IPS-18a (cell line): Measurements from ENCODE around the gene SEMA4G.

Experiments
- H3K27ac ChIP-seq: one replicate; pipeline ENCODE4 v1.5.1; 2013; ENCODE audit warnings: low read length
- H3K27me3 ChIP-seq: one replicate; pipeline ENCODE4 v1.6.1; 2013; ENCODE audit warnings: mild to moderate bottlenecking, low read length; ENCODE audit not compliant: control insufficient read depth, insufficient read depth
- H3K36me3 ChIP-seq: one replicate; pipeline ENCODE4 v1.6.1; 2013; ENCODE audit warnings: low read depth, low read length; ENCODE audit not compliant: control insufficient read depth
- H3K4me1 ChIP-seq: one replicate; pipeline ENCODE4 v1.6.1; 2013; ENCODE audit warnings: low read depth, low read length; ENCODE audit not compliant: control insufficient read depth
- H3K4me3 ChIP-seq: one replicate; pipeline ENCODE4 v1.5.1; 2013; ENCODE audit warnings: low read length
- H3K9ac ChIP-seq: one replicate; pipeline ENCODE4 v1.6.1; 2013; ENCODE audit warnings: mild to moderate bottlenecking, low read length, moderate library complexity
- H3K9me3 ChIP-seq: one replicate; pipeline ENCODE4 v1.6.1; 2013; ENCODE audit warnings: low read depth, low read length; ENCODE audit not compliant: control insufficient read depth

Gene SEMA4G

GRCh38 chr10:101003639-101004206 is 34.4 kb downstream of the SEMA4G start:
- peaks cover 11% of the 10 kb centered on the region for H3K4me1 ChIP-seq
- no peak overlapping the region for H3K27ac ChIP-seq
- H3K36me3 ChIP-seq, result peaks cover 36% of the 10 kb centered on the region

DNA sequence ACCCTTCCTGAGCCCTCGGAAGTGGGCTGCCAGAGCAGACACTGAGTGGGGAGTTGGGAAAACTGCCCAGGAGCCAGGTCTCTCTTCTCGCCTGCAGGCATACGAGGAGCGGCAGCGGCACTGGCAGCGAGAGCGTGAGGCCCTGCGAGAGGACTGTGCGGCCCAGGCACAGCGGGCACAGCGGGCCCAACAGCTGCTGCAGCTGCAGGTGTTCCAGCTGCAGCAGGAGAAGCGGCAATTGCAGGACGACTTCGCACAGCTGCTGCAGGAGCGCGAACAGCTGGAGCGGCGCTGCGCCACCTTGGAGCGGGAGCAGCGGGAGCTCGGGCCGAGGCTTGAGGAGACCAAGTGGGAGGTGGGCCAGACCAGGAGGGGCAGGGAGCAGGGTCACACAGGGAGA is 36.1 kb downstream of the SEMA4G start:
- Histone ChIP-seq H3K4me1 (peaks cover 9% of the 10 kb centered on the region), H3K27me3 (no peaks in the 10 kb centered on the region), H3K9ac (no peak overlapping the region), H3K9me3 (no peaks in the 10 kb centered on the region), H3K27ac (no peak overlapping the region), H3K36me3 (peaks cover 36% of the 10 kb centered on the region), H3K4me3 (no peak overlapping the region)

More at GRCh38 chr10:101003639-101004206, 34.4 kb downstream of the SEMA4G start:
- H3K9me3 ChIP-seq, result no peaks in the 10 kb centered on the region
- H3K27me3 ChIP-seq, result no peaks in the 10 kb centered on the region
- no peak overlapping the region for H3K4me3 ChIP-seq
- no peak overlapping the region for H3K9ac ChIP-seq

- H3K9me3 ChIP-seq, result no peaks in the 10 kb centered on the region
- peaks cover 36% of the 10 kb centered on the region for H3K36me3 ChIP-seq
- peaks cover 3% of the 10 kb centered on the region for H3K4me1 ChIP-seq
- no peak overlapping the region for H3K4me3 ChIP-seq
- no peak overlapping the region for H3K27ac ChIP-seq
- no peaks in the 10 kb centered on the region for H3K27me3 ChIP-seq
- no peak overlapping the region for H3K9ac ChIP-seq
These were observed 36.7 kb downstream of the SEMA4G start for GRCh38 chr10:101005869-101006567.

GRCh38 chr10:101006593-101007098 is 37.3 kb downstream of the SEMA4G start:
- Histone ChIP-seq H3K4me1 (no peaks in the 10 kb centered on the region), H3K4me3 (no peak overlapping the region), H3K27ac (no peak overlapping the region), H3K9me3 (no peaks in the 10 kb centered on the region), H3K36me3 (peaks cover 36% of the 10 kb centered on the region), H3K27me3 (no peaks in the 10 kb centered on the region), H3K9ac (no peak overlapping the region)

- no peaks in the 10 kb centered on the region for H3K27me3 ChIP-seq
- no peaks in the 10 kb centered on the region for H3K4me1 ChIP-seq
- H3K36me3 ChIP-seq, result peaks cover 36% of the 10 kb centered on the region
- H3K27ac ChIP-seq, result no peak overlapping the region
- H3K9me3 ChIP-seq, result no peaks in the 10 kb centered on the region
- H3K4me3 ChIP-seq, result no peak overlapping the region
- H3K9ac ChIP-seq, result no peak overlapping the region
These were observed 37.9 kb downstream of the SEMA4G start for GRCh38 chr10:101007099-101007711.

DNA sequence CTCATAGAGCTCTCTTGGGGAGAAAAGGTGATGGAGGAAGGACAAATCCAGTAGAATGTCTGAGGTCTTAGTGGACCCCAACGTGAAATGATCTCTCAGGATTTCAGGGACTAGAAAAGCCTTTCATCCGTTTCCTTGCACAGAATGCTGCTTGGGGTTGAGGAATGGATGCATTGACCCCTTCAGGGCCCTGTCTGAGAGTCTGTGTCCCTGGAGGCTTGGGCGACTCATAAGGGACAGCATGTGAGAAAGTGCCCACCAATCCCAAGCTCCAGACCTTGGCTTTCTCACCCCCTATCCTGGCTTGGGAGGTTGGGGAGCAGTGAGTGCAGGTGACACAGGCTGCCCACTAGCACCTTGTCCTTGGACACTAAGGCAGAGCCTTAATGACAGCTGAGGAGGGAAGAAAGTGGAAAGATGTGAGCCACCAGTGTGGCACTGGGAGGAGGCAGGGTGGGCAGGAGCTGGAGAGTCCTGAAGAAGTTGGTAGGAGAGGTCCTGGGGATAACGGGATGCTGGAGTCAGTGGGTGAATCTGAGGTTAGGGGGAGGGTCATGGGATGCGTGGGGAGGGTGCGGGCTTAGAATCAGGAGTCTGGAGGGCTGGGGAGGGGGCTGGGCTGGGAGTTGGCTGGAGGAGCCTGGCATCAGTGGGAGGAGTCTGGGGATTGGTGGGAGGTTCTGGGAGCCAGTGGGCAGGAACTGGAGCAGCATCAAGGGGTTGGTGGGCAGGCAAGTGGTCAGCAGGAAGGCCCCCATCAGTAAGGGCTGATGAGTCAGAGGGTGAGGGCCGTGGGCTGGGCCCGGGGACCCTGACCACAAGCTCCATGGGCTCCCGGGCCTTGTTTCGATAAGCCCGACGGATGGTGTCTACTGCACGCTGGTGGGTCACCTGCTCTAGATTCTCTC is 38.9 kb downstream of the SEMA4G start:
- Histone ChIP-seq H3K4me1 (no peaks in the 10 kb centered on the region), H3K9me3 (no peaks in the 10 kb centered on the region), H3K4me3 (no peak overlapping the region), H3K36me3 (peaks cover 30% of the 10 kb centered on the region), H3K9ac (no peak overlapping the region), H3K27ac (no peak overlapping the region), H3K27me3 (no peaks in the 10 kb centered on the region)

GRCh38 chr10:101008823-101009423 is 39.6 kb downstream of the SEMA4G start:
- Histone ChIP-seq H3K4me3 (no peak overlapping the region), H3K27me3 (no peaks in the 10 kb centered on the region), H3K36me3 (peaks cover 25% of the 10 kb centered on the region), H3K9ac (no peak overlapping the region), H3K9me3 (no peaks in the 10 kb centered on the region), H3K27ac (no peak overlapping the region), H3K4me1 (no peaks in the 10 kb centered on the region)

GRCh38 chr10:101010329-101010728 is 41.0 kb downstream of the SEMA4G start:
- H3K4me1 ChIP-seq, result no peaks in the 10 kb centered on the region

DNA sequence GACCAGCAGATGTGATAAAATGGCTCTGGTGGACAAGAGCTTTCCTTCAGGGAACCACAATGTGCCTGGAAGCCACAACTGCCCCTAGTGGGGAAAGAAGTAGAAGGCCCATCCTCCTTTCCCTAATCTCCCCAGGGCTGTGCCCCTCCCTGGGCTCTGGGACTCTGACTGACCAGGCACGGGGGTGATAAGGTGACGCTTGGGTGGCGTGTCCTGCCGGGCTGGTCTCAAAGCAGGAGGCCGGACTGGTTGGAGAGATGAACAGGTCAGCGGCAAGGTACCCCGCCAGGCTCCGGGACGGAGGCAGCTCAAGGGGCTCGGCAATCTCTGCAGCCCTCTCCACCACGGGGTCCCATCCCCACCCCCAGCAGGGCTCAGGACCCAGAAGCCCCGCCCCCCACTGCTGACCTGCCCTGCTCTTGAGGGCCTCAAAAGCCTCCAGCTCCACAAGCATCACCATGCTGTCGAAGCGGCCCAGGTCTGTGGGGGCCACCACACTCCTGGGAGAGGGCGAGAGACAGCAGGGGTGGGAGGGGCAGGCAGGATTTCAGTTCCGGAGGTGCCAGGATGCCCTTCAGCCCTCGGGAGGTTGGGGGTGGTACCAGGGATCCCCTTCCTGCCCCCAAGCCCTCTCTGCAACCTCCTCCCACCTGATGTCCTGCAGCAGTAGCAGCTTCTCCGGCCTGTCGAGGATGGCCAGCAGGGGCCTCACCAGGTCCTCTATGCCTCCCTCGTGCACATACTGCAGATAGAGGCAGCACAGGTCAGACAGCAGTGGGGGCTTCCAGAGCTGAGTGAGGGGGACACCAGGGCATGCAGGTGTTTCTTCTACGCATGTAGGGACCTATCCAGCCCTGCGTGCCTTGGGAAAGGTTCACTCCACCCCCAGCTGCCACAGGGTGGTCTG is 42.5 kb downstream of the SEMA4G start:
- peaks cover 14% of the 10 kb centered on the region for H3K27me3 ChIP-seq
- H3K9ac ChIP-seq, result no peak overlapping the region
- H3K27ac ChIP-seq, result no peak overlapping the region
- H3K9me3 ChIP-seq, result no peaks in the 10 kb centered on the region
- no peak overlapping the region for H3K4me3 ChIP-seq
- H3K36me3 ChIP-seq, result peaks cover 6% of the 10 kb centered on the region
- no peaks in the 10 kb centered on the region for H3K4me1 ChIP-seq

More at GRCh38 chr10:101010329-101010728, 41.0 kb downstream of the SEMA4G start:
- Histone ChIP-seq H3K27me3 (peaks cover 9% of the 10 kb centered on the region), H3K27ac (no peak overlapping the region), H3K9ac (no peak overlapping the region), H3K4me3 (no peak overlapping the region), H3K36me3 (peaks cover 18% of the 10 kb centered on the region), H3K9me3 (no peaks in the 10 kb centered on the region)
